Peyer's patch (tissue), 4 donors: Measurements from ENCODE around the gene CD55.

Experiments
- CTCF ChIP-seq, 6 experiments: fragments of 450-650 bp in 4 of 6; fragments of 200-600 bp in 2 of 6; sonication (generic) in 1 of 6; IDR thresholded peaks; one replicate each; pipeline ENCODE4 v1.5.1; 2017 to 2019; ENCODE audit warnings: antibody characterized with exemption in 6 of 6, mild to moderate bottlenecking in 3 of 6, moderate library complexity in 1 of 6
- POLR2A ChIP-seq, 2 donors: fragments of 450-650 bp; IDR thresholded peaks; one replicate each; pipeline ENCODE4 v1.5.1; 2017; ENCODE audit warnings: antibody characterized with exemption in 2 of 2, mild to moderate bottlenecking in 2 of 2, moderate library complexity in 2 of 2

GRCh38 chr1:207355513-207356295 lies 34.2 kb downstream of the CD55 start:
- TF ChIP-seq POLR2A (IDR thresholded peaks at IDR 0.05) (no peak), CTCF (IDR thresholded peaks at IDR 0.05) (no peak)
